Upper lobe of right lung (tissue), 1 donor: Measurements from ENCODE around the gene TAF4. TPM values are rescaled to one million over a fixed set of nuclear protein-coding genes. Genes with fewer than 3 reads are reported as not detected.

Experiments
- ATAC-seq: fragments of 200-7000 bp; cut with Tn5 transposase; one replicate; pipeline ENCODE4 v1.9.1; 2020; ENCODE audit warnings: mild to moderate bottlenecking, moderate library complexity
- DNase-seq: peaks from one replicate; pipeline ENCODE4 v3.0.0-alpha.2; 2020
- H3K27ac ChIP-seq: fragments of 200-600 bp; one replicate; pipeline ENCODE4 v1.8.0; 2022
- H3K27me3 ChIP-seq: fragments of 200-600 bp; one replicate; pipeline ENCODE4 v1.8.0; 2022; ENCODE audit warnings: mild to moderate bottlenecking
- H3K36me3 ChIP-seq: fragments of 200-600 bp; one replicate; pipeline ENCODE4 v1.8.0; 2022
- H3K4me1 ChIP-seq: fragments of 200-600 bp; one replicate; pipeline ENCODE4 v1.8.0; 2022
- H3K4me3 ChIP-seq: fragments of 200-600 bp; one replicate; pipeline ENCODE4 v1.8.0; 2022; ENCODE audit warnings: mild to moderate bottlenecking
- H3K9me3 ChIP-seq: fragments of 200-600 bp; one replicate; pipeline ENCODE4 v1.8.0; 2022
- CTCF ChIP-seq: fragments of 200-600 bp; IDR thresholded peaks from one replicate; pipeline ENCODE4 v1.8.0; 2022; ENCODE audit warnings: antibody characterized with exemption
- intact Hi-C: fragments of 100-400 bp; cut with DNase I; formaldehyde crosslinking; loops from one replicate; pipeline ENCODE4 v1.11.0; 2022
- total RNA-seq: library from RNA; stranded (reverse); fragmentation: NEBNext Ultra II Directional; extraction: Animal tissue kit (Norgen Biotek cat#: 25700); gene quantifications from one replicate; pipeline ENCODE4 v1.2.1, GENCODE V29; 2021
- donor health status: DM: no; HTN: yes; CAD: no; lungs with severe emphysema.

The TAF4 gene
- total RNA-seq, 1 donor from 2014 or later: 19.6 TPM

GRCh38 chr20:62002882-62003480 lies 62.7 kb downstream of the TAF4 start:
- TF ChIP-seq CTCF: no peak
- H3K27ac ChIP-seq: no peak overlapping the region
- H3K4me1 ChIP-seq: no peaks in the 10 kb centered on the region
- intact Hi-C loops: no loop called here
- H3K36me3 ChIP-seq: peaks cover 95% of the 10 kb centered on the region
- no peak for ATAC-seq
- no peak overlapping the region for H3K4me3 ChIP-seq
- no peak for DNase-seq
- H3K27me3 ChIP-seq: no peaks in the 10 kb centered on the region
- H3K9me3 ChIP-seq: no peaks in the 10 kb centered on the region

GRCh38 chr20:62001178-62001715 lies 64.4 kb downstream of the TAF4 start:
- no peak for TF ChIP-seq CTCF
- no peak overlapping the region for H3K27ac ChIP-seq
- DNase-seq: no peak

GRCh38 chr20:61998343-61999121 lies 67.1 kb downstream of the TAF4 start:
- Histone ChIP-seq H3K36me3 (peaks cover 91% of the 10 kb centered on the region), H3K27me3 (no peaks in the 10 kb centered on the region), H3K27ac (no peak overlapping the region), H3K9me3 (no peaks in the 10 kb centered on the region), H3K4me1 (no peaks in the 10 kb centered on the region), H3K4me3 (no peak overlapping the region)
- TF ChIP-seq CTCF: no peak
- ATAC-seq: no peak
- DNase-seq: no peak
- intact Hi-C loops: no loop called here

More at GRCh38 chr20:62001178-62001715, 64.4 kb downstream of the TAF4 start:
- Histone ChIP-seq H3K36me3 (peaks cover 95% of the 10 kb centered on the region), H3K9me3 (no peaks in the 10 kb centered on the region), H3K4me3 (no peak overlapping the region), H3K27me3 (no peaks in the 10 kb centered on the region), H3K4me1 (no peaks in the 10 kb centered on the region)
- ATAC-seq: no peak
- intact Hi-C loops: no loop called here

- ATAC-seq: no peak
- H3K4me1 ChIP-seq: no peaks in the 10 kb centered on the region
- no peaks in the 10 kb centered on the region for H3K27me3 ChIP-seq
- intact Hi-C loops: no loop called here
- no peak overlapping the region for H3K4me3 ChIP-seq
- no peak for DNase-seq
- no peaks in the 10 kb centered on the region for H3K9me3 ChIP-seq
- H3K27ac ChIP-seq: no peak overlapping the region
- no peak for TF ChIP-seq CTCF
- peaks cover 91% of the 10 kb centered on the region for H3K36me3 ChIP-seq
Observed at GRCh38 chr20:61997891-61998290, 67.8 kb downstream of the TAF4 start.

GRCh38 chr20:61997372-61997771 lies 68.3 kb downstream of the TAF4 start:
- no peak overlapping the region for H3K27ac ChIP-seq
- no peaks in the 10 kb centered on the region for H3K9me3 ChIP-seq
- DNase-seq (no peak), ATAC-seq (no peak)
- H3K27me3 ChIP-seq: no peaks in the 10 kb centered on the region
- peaks cover 91% of the 10 kb centered on the region for H3K36me3 ChIP-seq
- no peak overlapping the region for H3K4me3 ChIP-seq
- TF ChIP-seq CTCF: no peak
- intact Hi-C loops: no loop called here
- H3K4me1 ChIP-seq: no peaks in the 10 kb centered on the region
